ENCODE results near the gene MIPEP.

The MIPEP gene

GRCh38 chr13:23778002-23778652 is 111.1 kb downstream of the MIPEP start:
- Histone ChIP-seq H3F3A (ENCODE audit: control insufficient read depth, insufficient read depth) (no peaks in the 10 kb centered on the region), H3K27me3 (ENCODE audit: control insufficient read depth, low read length) (no peaks in the 10 kb centered on the region), H3K9me2 (replicated peaks; ENCODE audit: control insufficient read depth, low read length) (no peaks in the 10 kb centered on the region), H3K4me1 (ENCODE audit: control insufficient read depth, low read length) (peaks cover 7% of the 10 kb centered on the region), H4K20me1 (ENCODE audit: control insufficient read depth, insufficient read depth, low read depth, low read length) (no peaks in the 10 kb centered on the region), H3K36me3 (ENCODE audit: control insufficient read depth, low read length) (no peaks in the 10 kb centered on the region), H3K4me3 (ENCODE audit: low read length) (no peak overlapping the region), H3K4me2 (ENCODE audit: low read length) (no peak overlapping the region), H3K79me2 (ENCODE audit: control insufficient read depth, low read length) (no peaks in the 10 kb centered on the region), H3K27ac (ENCODE audit: low read depth, low read length) (no peak overlapping the region), H3K9me3 (ENCODE audit: control insufficient read depth, insufficient read depth, low read length) (no peaks in the 10 kb centered on the region)
- TF ChIP-seq EZH2phosphoT487 (IDR thresholded peaks at IDR 0.05; ENCODE audit: borderline replicate concordance, low read length), result no peak
- TF ChIP-seq CTCF (IDR thresholded peaks at IDR 0.05; ENCODE audit: low read depth, low read length, poor library complexity, severe bottlenecking), result no peak

GRCh38 chr13:23777575-23777870 is 111.7 kb downstream of the MIPEP start:
- peaks cover 7% of the 10 kb centered on the region for H3K4me1 ChIP-seq (ENCODE audit: control insufficient read depth, low read length)

GRCh38 chr13:23776698-23777574 is 112.3 kb downstream of the MIPEP start:
- no peak for TF ChIP-seq EZH2phosphoT487 (IDR thresholded peaks at IDR 0.05; ENCODE audit: borderline replicate concordance, low read length)
- TF ChIP-seq CTCF (IDR thresholded peaks at IDR 0.05; ENCODE audit: low read depth, low read length, poor library complexity, severe bottlenecking), result no peak
- Histone ChIP-seq H3K79me2 (ENCODE audit: control insufficient read depth, low read length) (no peaks in the 10 kb centered on the region), H3K36me3 (ENCODE audit: control insufficient read depth, low read length) (no peaks in the 10 kb centered on the region), H3K9me3 (ENCODE audit: control insufficient read depth, insufficient read depth, low read length) (no peaks in the 10 kb centered on the region), H3K4me1 (ENCODE audit: control insufficient read depth, low read length) (peaks cover 7% of the 10 kb centered on the region), H3K27ac (ENCODE audit: low read depth, low read length) (no peak overlapping the region), H4K20me1 (ENCODE audit: control insufficient read depth, insufficient read depth, low read depth, low read length) (no peaks in the 10 kb centered on the region), H3K9me2 (replicated peaks; ENCODE audit: control insufficient read depth, low read length) (no peaks in the 10 kb centered on the region), H3F3A (ENCODE audit: control insufficient read depth, insufficient read depth) (no peaks in the 10 kb centered on the region), H3K4me3 (ENCODE audit: low read length) (no peak overlapping the region), H3K4me2 (ENCODE audit: low read length) (no peak overlapping the region), H3K27me3 (ENCODE audit: control insufficient read depth, low read length) (no peaks in the 10 kb centered on the region)

More at GRCh38 chr13:23777575-23777870, 111.7 kb downstream of the MIPEP start:
- no peak overlapping the region for H3K4me3 ChIP-seq (ENCODE audit: low read length)
- no peaks in the 10 kb centered on the region for H3F3A ChIP-seq (ENCODE audit: control insufficient read depth, insufficient read depth)
- H3K9me2 ChIP-seq (replicated peaks; ENCODE audit: control insufficient read depth, low read length), result no peaks in the 10 kb centered on the region
- no peaks in the 10 kb centered on the region for H3K9me3 ChIP-seq (ENCODE audit: control insufficient read depth, insufficient read depth, low read length)
- no peaks in the 10 kb centered on the region for H3K36me3 ChIP-seq (ENCODE audit: control insufficient read depth, low read length)
- no peaks in the 10 kb centered on the region for H3K27me3 ChIP-seq (ENCODE audit: control insufficient read depth, low read length)
- TF ChIP-seq EZH2phosphoT487 (IDR thresholded peaks at IDR 0.05; ENCODE audit: borderline replicate concordance, low read length), result no peak
- no peak overlapping the region for H3K27ac ChIP-seq (ENCODE audit: low read depth, low read length)
- no peak overlapping the region for H3K4me2 ChIP-seq (ENCODE audit: low read length)
- H3K79me2 ChIP-seq (ENCODE audit: control insufficient read depth, low read length), result no peaks in the 10 kb centered on the region
- no peaks in the 10 kb centered on the region for H4K20me1 ChIP-seq (ENCODE audit: control insufficient read depth, insufficient read depth, low read depth, low read length)

- Histone ChIP-seq H3K36me3 (ENCODE audit: control insufficient read depth, low read length) (no peaks in the 10 kb centered on the region), H3K27ac (ENCODE audit: low read depth, low read length) (no peak overlapping the region), H4K20me1 (ENCODE audit: control insufficient read depth, insufficient read depth, low read depth, low read length) (no peaks in the 10 kb centered on the region), H3K9me3 (ENCODE audit: control insufficient read depth, insufficient read depth, low read length) (no peaks in the 10 kb centered on the region), H3F3A (ENCODE audit: control insufficient read depth, insufficient read depth) (no peaks in the 10 kb centered on the region), H3K27me3 (ENCODE audit: control insufficient read depth, low read length) (no peaks in the 10 kb centered on the region), H3K9me2 (replicated peaks; ENCODE audit: control insufficient read depth, low read length) (no peaks in the 10 kb centered on the region), H3K4me2 (ENCODE audit: low read length) (no peak overlapping the region), H3K4me1 (ENCODE audit: control insufficient read depth, low read length) (peaks cover 7% of the 10 kb centered on the region), H3K79me2 (ENCODE audit: control insufficient read depth, low read length) (no peaks in the 10 kb centered on the region), H3K4me3 (ENCODE audit: low read length) (no peak overlapping the region)
- TF ChIP-seq CTCF (IDR thresholded peaks at IDR 0.05; ENCODE audit: low read depth, low read length, poor library complexity, severe bottlenecking), result no peak
- no peak for TF ChIP-seq EZH2phosphoT487 (IDR thresholded peaks at IDR 0.05; ENCODE audit: borderline replicate concordance, low read length)
Measured at GRCh38 chr13:23772717-23773116, 116.5 kb downstream of the MIPEP start.
